Fibroblast of lung (primary cell): ENCODE data around the gene HAUS7. TPM values are rescaled to one million over a fixed set of nuclear protein-coding genes. Genes with fewer than 3 reads are reported as not detected.

Source experiments
- DNase-seq, 2 donors: peaks; one replicate each; pipeline versions ENCODE4 v3.0.0 to v3.0.0-alpha.2; 2010; ENCODE audit warnings: low read depth in 2 of 2
- H2AFZ ChIP-seq: 2 replicates; pipeline ENCODE4 v1.5.1; 2012; ENCODE audit warnings: low read length, control low read depth, inconsistent platforms
- H3K27ac ChIP-seq: 2 replicates; pipeline ENCODE4 v1.5.1; 2011; ENCODE audit warnings: low read length, control low read depth; ENCODE audit not compliant: insufficient read depth
- H3K27me3 ChIP-seq: 2 replicates; pipeline ENCODE4 v1.5.1; 2011; ENCODE audit warnings: mild to moderate bottlenecking, low read length; ENCODE audit not compliant: control insufficient read depth, insufficient read depth
- H3K36me3 ChIP-seq: 2 replicates; pipeline ENCODE4 v1.5.1; 2011; ENCODE audit warnings: low read length; ENCODE audit not compliant: control insufficient read depth, insufficient read depth
- H3K4me1 ChIP-seq: 2 replicates; pipeline ENCODE4 v1.5.1; 2011; ENCODE audit warnings: low read length; ENCODE audit not compliant: control insufficient read depth, insufficient read depth; ENCODE audit errors: extremely low read depth
- H3K4me2 ChIP-seq: 2 replicates; pipeline ENCODE4 v1.5.1; 2011; ENCODE audit warnings: low read length, control low read depth; ENCODE audit not compliant: insufficient read depth; ENCODE audit errors: extremely low read depth
- H3K4me3 ChIP-seq, 4 experiments: fragments of 200-600 bp in 1 of 4; sonication (generic) in 1 of 4; replicated peaks in 1 of 4; 2 replicates each; pipeline ENCODE4 v1.5.1; 2011 to 2016; ENCODE audit warnings: low read length in 4 of 4, low read depth in 3 of 4, mild to moderate bottlenecking in 3 of 4, control low read depth in 2 of 4, inconsistent platforms in 1 of 4, mixed read lengths in 1 of 4; ENCODE audit not compliant: insufficient read depth in 1 of 4; ENCODE audit errors: control extremely low read depth in 1 of 4
- H3K79me2 ChIP-seq: 2 replicates; pipeline ENCODE4 v1.5.1; 2012; ENCODE audit warnings: mild to moderate bottlenecking, low read length, inconsistent platforms; ENCODE audit not compliant: control insufficient read depth, insufficient read depth
- H3K9ac ChIP-seq: 2 replicates; pipeline ENCODE4 v1.5.1; 2011; ENCODE audit warnings: mild to moderate bottlenecking, low read length, control low read depth; ENCODE audit not compliant: insufficient read depth
- H3K9me3 ChIP-seq: 2 replicates; pipeline ENCODE4 v1.5.1; 2012; ENCODE audit warnings: low read depth, low read length; ENCODE audit not compliant: control insufficient read depth, insufficient read depth
- H4K20me1 ChIP-seq: 2 replicates; pipeline ENCODE4 v1.5.1; 2011; ENCODE audit warnings: low read length; ENCODE audit not compliant: control insufficient read depth, insufficient read depth; ENCODE audit errors: extremely low read depth
- EZH2 ChIP-seq: IDR thresholded peaks from 2 replicates; pipeline ENCODE4 v1.5.1; 2012; ENCODE audit warnings: low read length, control low read depth, mild to moderate bottlenecking; ENCODE audit errors: missing control alignments
- polyA plus RNA-seq, 2 donors: library from polyadenylated mRNA; depleted of rRNA in 1 of 2; stranded (reverse) in 1 of 2; unstranded in 1 of 2; fragments of >200 nt; gene quantifications; 2 replicates each; pipeline ENCODE4 v1.2.1, GENCODE V29; 2011 to 2012; ENCODE audit warnings: missing spikeins in 1 of 2
- total RNA-seq: library from RNA; depleted of rRNA; stranded (reverse); fragments of >200 nt; gene quantifications from 2 replicates; pipeline ENCODE4 v1.2.1, GENCODE V29; 2014
- TF ChIP-seq, protein P1 (sequence below), 2 donors: IDR thresholded peaks in 1 of 2; conservative IDR thresholded peaks in 1 of 2; 1 replicate in 1 of 2; 2 replicates in 1 of 2; pipeline ENCODE4 v1.5.1; 2011 to 2012; ENCODE audit warnings: low read length in 2 of 2, control low read depth in 1 of 2, inconsistent platforms in 1 of 2, low read depth in 1 of 2, mild to moderate bottlenecking in 1 of 2

HAUS7 gene
- total and polyA plus RNA-seq, 2 donors (not counting 1 experiment from before 2014, with no cell fraction given) = 7.3 to 10.4 TPM

DNA sequence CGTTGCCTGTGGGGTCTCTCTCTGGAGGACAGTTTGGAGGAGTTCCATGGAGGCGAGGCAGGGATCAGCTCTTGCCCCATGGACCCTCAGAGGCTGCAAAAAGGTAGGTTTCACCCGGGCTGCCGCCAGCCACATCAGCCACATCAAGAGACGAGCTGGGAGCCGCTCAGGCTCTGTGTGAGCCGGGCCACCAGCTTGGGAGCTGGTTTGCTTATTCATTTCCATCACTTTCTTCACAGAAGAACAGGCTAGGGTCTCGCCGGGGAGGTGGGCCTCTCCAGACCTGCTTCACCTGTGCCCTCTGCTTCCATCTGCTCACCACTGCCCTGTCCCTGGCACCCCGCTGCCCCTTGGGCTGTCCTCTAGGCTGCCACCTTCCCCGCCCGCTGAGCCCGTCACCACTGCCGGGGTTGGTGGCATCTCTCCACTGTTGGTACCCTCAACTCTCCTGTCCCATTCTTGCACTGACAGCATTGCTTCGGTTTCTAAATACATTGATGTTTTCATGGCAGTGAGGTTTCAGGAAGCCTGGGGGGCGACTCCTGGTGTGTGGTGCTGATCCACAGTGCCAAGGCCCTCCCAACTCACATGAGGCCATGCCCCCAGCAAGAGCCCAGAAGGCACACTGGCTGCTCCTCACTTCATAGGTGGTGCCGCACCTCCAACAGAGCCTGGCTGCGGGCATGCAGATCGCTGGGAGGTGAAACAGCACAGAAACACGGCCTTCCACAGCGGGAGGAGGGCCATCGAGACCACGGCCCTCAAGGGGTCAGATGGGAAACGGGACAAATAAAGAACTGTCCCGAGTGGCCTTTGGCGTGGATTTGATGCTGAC is 20.0 kb downstream of the HAUS7 start:
- Histone ChIP-seq H3K27ac (no peak overlapping the region), H3K4me2 (no peak overlapping the region), H3K4me3 (no peak overlapping the region), H4K20me1 (no peaks in the 10 kb centered on the region), H3K27me3 (no peaks in the 10 kb centered on the region), H3K9ac (no peak overlapping the region), H3K9me3 (no peaks in the 10 kb centered on the region), H3K4me1 (no peaks in the 10 kb centered on the region), H3K36me3 (no peaks in the 10 kb centered on the region), H3K79me2 (no peaks in the 10 kb centered on the region), H2AFZ (no peak overlapping the region)
- no peak for DNase-seq
- TF ChIP-seq, protein P1, sequence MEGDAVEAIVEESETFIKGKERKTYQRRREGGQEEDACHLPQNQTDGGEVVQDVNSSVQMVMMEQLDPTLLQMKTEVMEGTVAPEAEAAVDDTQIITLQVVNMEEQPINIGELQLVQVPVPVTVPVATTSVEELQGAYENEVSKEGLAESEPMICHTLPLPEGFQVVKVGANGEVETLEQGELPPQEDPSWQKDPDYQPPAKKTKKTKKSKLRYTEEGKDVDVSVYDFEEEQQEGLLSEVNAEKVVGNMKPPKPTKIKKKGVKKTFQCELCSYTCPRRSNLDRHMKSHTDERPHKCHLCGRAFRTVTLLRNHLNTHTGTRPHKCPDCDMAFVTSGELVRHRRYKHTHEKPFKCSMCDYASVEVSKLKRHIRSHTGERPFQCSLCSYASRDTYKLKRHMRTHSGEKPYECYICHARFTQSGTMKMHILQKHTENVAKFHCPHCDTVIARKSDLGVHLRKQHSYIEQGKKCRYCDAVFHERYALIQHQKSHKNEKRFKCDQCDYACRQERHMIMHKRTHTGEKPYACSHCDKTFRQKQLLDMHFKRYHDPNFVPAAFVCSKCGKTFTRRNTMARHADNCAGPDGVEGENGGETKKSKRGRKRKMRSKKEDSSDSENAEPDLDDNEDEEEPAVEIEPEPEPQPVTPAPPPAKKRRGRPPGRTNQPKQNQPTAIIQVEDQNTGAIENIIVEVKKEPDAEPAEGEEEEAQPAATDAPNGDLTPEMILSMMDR (conservative IDR thresholded peaks at IDR 0.05 in 1 of 2, IDR thresholded peaks at IDR 0.05 in 1 of 2; ENCODE audit: low read depth in 1 of 2, low read length in 2 of 2) = no peak
- TF ChIP-seq EZH2 = no peak

DNA sequence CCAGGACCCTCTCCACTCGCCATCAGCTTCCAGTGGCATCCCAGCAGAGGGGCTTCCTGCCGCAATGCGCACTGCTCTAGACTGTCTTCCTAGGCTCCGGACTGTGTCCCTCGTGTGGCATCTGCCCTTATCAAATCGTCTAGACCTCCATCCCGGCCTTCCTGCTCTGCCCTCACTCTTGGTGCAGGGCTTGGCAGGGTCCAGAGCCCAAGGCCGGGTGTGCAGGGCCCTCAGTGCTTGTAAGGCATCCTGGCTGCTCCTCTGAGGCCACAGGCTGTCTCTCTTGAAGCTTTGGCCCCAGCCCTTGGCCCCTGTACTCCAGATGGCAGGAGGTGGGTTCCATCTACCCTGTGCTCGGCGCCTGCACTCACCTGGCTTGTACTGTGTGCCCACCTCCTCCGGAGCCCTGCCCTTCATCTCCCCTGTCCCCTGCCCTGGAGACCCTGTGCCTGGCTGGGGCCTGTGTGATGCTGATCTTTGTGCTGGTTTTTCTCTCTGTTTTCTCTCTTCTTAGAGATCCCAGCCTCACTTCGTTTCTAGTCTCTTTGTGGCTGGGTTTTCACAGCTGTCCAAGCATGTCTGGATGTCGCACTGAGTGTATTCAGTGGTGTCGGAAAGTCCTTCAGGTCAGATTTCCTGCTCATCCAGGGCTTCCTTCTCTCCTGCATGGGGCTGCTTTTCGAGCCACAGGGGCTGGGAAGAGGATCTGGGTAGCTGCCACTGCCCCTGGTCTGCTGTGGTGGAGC is 20.8 kb downstream of the HAUS7 start:
- H3K36me3 ChIP-seq = no peaks in the 10 kb centered on the region
- no peak overlapping the region for H3K4me2 ChIP-seq
- H3K4me3 ChIP-seq = no peak overlapping the region
- no peaks in the 10 kb centered on the region for H3K27me3 ChIP-seq
- no peak overlapping the region for H2AFZ ChIP-seq
- H3K79me2 ChIP-seq = no peaks in the 10 kb centered on the region
- H3K27ac ChIP-seq = no peak overlapping the region
- no peaks in the 10 kb centered on the region for H4K20me1 ChIP-seq
- TF ChIP-seq, protein P1 (conservative IDR thresholded peaks at IDR 0.05 in 1 of 2, IDR thresholded peaks at IDR 0.05 in 1 of 2; ENCODE audit: low read depth in 1 of 2, low read length in 2 of 2) = no peak
- no peak for TF ChIP-seq EZH2
- H3K9me3 ChIP-seq = no peaks in the 10 kb centered on the region
- no peak for DNase-seq
- H3K9ac ChIP-seq = no peak overlapping the region
- no peaks in the 10 kb centered on the region for H3K4me1 ChIP-seq

DNA sequence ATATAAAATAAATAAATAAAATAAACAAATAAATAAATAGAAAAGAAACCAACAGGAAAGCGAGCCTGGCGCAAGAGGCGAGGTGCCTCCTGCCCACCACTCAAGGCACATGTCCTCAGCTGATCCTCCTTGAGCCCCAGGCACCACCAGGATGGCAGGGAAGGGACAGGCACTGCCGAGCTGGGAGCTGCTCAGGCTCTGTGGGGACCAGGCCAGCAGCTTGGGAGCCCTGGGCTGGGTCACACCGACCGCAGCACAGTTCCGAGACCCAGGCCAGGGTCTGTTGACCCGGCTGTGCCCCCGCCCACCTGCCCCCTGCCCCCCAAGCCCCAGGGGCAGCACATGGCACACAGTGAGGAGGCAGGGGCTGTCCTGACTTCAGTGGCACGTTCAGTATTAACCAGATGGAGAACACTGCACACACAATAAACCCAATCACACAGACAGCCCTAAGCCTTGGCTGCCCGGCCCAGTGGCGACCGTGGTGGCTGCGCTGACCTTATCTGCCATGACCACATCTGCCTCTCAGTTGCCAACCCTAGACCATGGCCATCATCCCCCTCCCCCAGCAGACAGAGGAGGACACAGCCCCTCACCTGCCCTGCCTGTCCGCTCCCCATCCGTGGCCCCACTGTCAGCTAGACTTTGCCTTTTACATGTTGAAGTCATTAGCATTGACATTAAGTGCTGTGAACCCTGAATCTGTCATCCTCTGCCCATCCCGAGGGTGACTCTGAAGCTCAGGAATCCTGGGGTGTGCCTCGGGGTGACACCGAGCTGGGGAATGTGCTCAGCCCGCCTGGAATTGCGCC is 21.6 kb downstream of the HAUS7 start:
- DNase-seq = no peak
- H3K36me3 ChIP-seq = no peaks in the 10 kb centered on the region
- no peaks in the 10 kb centered on the region for H3K9me3 ChIP-seq

More for the DNA sequence above, 21.6 kb downstream of the HAUS7 start:
- H3K4me1 ChIP-seq = no peaks in the 10 kb centered on the region
- no peak overlapping the region for H3K27ac ChIP-seq
- TF ChIP-seq, protein P1 (conservative IDR thresholded peaks at IDR 0.05 in 1 of 2, IDR thresholded peaks at IDR 0.05 in 1 of 2; ENCODE audit: low read depth in 1 of 2, low read length in 2 of 2) = no peak
- TF ChIP-seq EZH2 = no peak
- H3K79me2 ChIP-seq = no peaks in the 10 kb centered on the region
- H3K4me3 ChIP-seq = no peak overlapping the region
- no peak overlapping the region for H2AFZ ChIP-seq
- H3K9ac ChIP-seq = no peak overlapping the region
- no peaks in the 10 kb centered on the region for H4K20me1 ChIP-seq
- H3K27me3 ChIP-seq = no peaks in the 10 kb centered on the region
- no peak overlapping the region for H3K4me2 ChIP-seq
